Myocyte (in vitro differentiated cells): Measurements from ENCODE around the gene RHOBTB3. TPM values are rescaled to one million over a fixed set of nuclear protein-coding genes. Genes with fewer than 3 reads are reported as not detected.
"Not testable (repeated sequence)": the region's sequence is repeated elsewhere in the genome, so short reads cannot be mapped to it uniquely, and the experiment has no call there.

Experiments
- DNase-seq: peaks from one replicate; pipeline ENCODE4 v3.0.0-alpha.2; 2012; ENCODE audit warnings: low read depth
- total RNA-seq: library from RNA; depleted of rRNA; stranded (reverse); fragments of >200 nt; gene quantifications from 2 replicates; pipeline ENCODE4 v1.2.3, GENCODE V29; 2014

The RHOBTB3 gene
- total RNA-seq, 1 donor from 2014 or later = 309 TPM

DNA sequence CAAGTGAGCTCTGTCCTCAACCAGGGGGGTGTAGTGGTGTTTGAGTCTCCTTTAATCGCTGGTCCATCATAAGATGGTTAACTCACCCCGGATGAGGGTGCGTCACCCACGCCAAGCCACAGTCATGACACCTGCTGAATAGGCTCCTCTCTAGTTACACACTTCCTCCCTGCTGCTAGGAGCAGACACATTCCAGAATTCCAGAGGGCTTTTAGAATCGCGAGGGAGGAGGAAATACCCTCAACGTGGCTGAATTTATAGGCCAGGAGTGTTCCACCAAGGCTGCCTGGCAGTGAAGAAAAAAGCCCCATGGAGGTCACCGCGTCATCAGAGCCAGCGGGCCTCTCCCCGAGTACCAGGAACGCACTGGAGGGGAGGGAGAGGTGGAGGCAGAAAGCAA, 86.3 kb downstream of the RHOBTB3 start:
- DNase-seq = peak; percentile 96

DNA sequence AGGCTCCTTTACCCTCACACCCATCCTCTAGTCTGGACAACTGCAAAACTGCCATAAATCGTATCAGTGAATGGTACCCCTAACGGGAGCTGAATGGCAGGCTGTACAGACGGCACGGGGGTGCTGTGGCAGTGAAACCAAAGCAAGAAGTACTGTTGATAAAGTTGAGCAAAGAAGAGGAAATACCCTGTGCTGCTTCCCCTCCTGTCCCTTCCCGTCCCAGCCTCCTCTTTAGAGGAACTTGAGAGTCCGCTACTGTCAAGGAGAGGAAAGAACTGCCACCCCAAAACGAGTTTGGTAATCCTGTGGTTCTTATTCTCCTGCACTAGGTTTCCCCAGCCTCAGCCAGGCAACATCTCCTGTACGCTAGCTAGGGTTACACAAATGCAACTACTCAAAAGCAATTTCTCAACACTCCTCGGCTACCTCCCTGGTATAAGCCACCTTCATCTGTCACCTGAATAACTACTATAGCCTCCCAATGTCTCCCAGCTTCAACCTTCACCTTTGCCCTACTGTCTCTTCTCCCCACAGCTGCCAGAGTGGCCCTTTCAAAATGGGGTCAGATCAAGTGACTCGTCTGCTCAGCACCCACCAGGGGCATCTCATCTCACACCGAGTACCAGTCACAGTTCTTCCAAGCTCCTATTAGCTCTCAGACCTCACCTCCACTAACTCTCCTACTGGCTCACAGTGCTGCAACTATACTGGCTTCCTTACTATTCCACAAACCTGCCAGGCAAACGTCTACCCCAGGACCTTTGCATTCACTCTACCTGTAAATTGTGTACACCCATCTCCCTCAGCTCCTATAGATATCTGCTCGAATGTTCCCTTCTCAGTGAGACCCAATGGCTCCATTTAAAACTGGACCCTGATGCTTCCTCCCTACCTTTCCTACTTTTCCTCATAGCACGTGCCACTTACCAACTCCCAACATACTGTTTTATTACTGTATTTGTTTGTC, 87.3 kb downstream of the RHOBTB3 start:
- DNase-seq = peak; percentile 59

DNA sequence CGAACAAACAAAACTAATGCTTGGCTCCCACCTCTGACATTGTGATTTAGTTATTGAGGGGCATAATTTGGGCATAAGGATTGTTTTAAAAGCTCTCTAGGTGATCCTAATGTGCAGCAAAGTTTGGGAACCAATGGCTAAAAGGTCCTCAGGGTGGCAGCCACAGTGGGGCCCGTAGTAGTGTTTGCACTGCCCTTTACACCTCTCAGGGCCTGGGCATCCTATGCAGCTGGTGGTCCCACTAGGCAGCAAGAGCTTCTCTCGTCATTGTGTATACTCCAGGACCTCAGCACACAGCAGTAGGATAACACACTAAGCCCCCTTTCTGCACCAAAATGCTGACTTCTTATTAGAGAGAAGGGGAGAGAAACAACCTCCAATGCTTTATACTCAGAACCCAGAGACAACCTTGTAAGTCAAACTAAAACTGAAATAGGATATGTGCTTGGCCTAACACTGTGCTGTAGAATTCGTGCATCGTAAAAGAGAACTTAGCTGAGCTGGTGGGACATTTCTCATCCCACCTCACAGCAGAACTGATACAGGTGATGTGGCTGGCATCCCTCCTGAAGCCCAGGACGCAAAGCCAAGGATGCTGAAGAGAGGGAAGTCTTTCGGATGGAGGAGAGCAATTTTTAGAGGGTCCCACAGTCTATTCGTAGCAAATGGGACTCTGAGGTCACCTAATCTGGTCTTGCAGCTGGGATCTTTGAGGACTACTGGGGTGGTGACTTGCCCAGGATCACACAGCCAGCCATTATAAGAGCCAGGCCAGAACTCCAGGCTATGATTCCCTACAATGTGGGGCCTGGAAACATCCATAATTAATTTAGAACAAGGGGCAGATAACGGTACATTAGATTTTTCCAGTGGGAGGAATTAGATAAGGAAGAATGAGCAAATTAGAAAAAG, 90.2 kb downstream of the RHOBTB3 start:
- no peak for DNase-seq

DNA sequence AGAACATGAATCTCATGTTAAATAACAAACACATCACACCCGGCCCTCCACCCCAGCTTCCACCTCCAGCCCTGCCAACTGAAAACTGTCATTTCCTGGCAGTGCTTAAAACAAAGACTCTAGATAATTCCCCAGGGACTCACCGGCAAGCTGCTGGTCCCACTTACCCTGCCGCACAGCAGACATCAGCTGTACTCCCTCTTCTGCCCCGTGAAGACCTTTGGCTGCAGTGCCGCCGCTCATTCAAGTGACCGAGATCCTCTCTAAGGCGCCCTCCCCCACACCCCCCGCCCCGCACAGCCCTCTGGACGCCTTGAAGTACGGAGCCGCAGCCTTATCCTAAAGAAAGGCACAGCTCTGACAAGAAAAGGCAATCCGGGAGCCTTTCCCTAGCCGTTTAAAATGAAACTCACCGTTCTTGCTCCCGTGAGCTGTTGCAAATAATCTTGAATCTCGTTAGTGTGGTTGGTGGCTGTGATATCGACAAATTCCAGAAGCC, 91.0 kb downstream of the RHOBTB3 start:
- peak; percentile 70 for DNase-seq

- peak; percentile 93 for DNase-seq
Measured at GRCh38 chr5:95822542-95823181, 91.5 kb downstream of the RHOBTB3 start, which contains the start of gene GLRX. GLRX (minus strand) TSS chr5:95822726; CDS start chr5:95822662, 64 bp downstream.

GRCh38 chr5:95823218-95823737, 92.1 kb downstream of the RHOBTB3 start:
- peak; percentile 85 for DNase-seq

- peak; percentile 91 for DNase-seq
Measured at GRCh38 chr5:95823738-95824609, 92.8 kb downstream of the RHOBTB3 start.

- DNase-seq = no peak
Measured at GRCh38 chr5:95824747-95825146, 93.6 kb downstream of the RHOBTB3 start.

GRCh38 chr5:95825495-95825894, 94.4 kb downstream of the RHOBTB3 start:
- DNase-seq = no peak

- no peak for DNase-seq
Measured at GRCh38 chr5:95826949-95827891, 96.1 kb downstream of the RHOBTB3 start.

DNA sequence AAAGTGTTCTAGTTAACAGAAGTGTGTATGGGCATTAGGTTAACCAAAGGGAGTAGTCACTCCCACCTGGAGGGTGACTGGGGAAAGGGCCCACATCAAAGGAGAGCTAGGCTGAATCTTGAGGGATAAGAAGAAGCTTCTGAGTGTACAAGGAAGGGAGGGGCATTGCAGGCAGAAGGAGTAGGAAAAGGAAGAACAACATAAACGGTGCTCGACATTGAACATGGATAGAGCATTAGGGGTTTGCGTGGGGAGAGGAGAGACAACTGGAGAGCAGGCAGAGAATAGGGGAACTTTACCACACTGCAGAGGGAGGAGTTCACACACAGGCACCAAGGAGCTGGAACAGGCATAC, 96.7 kb downstream of the RHOBTB3 start:
- DNase-seq = no peak

GRCh38 chr5:95830226-95830625, 99.1 kb downstream of the RHOBTB3 start:
- DNase-seq = no peak

DNA sequence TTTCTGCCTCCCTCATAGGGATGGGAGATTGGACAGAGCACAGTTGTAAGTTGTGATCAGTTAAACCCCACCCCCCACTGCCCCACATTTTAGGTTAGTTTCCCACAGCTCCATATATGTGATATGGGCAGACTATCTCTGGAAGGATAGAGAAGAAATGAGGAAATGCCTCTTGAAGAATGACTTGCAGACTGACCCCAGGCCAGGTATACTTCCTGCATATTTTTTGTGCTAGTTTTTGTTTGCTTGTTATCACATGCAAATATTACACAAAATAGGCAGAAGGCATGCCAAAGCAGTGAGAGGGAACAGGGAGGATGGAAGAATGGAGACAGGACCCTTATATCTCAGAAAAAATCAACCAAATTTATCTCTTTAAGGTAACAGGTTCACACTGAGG, 101.5 kb downstream of the RHOBTB3 start:
- no peak for DNase-seq

- DNase-seq = no peak
Measured at GRCh38 chr5:95835682-95836385, 104.7 kb downstream of the RHOBTB3 start.

DNA sequence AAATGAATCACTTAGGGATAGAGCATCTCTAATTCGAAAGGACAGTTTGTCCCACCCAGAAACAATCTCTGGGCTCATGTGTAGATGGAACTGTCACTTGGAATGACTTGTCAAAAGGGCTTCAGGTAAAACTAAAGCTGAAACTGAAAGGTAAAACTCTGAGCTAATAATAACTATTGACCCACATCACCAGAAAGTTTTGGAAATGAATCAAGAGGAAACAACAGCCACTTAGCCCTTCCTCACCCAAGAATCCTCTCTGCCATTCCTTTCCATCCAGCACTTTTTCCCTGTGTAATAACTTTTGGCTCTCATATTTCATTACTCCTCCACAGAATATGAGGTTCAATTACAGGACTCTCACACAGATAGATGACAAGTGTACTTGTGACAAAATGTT, 105.4 kb downstream of the RHOBTB3 start:
- DNase-seq = no peak

GRCh38 chr5:95836971-95837370, 105.8 kb downstream of the RHOBTB3 start:
- DNase-seq = not testable (repeated sequence)

GRCh38 chr5:95837492-95837891, 106.4 kb downstream of the RHOBTB3 start:
- DNase-seq = no peak

GRCh38 chr5:95838001-95838520, 106.9 kb downstream of the RHOBTB3 start:
- DNase-seq = no peak
